Mesothelial cell of epicardium (in vitro differentiated cells): ENCODE results near the gene CTNNA1. TPM values are rescaled to one million over a fixed set of nuclear protein-coding genes. Genes with fewer than 3 reads are reported as not detected.

Source experiments
- DNase-seq, 2 experiments: peaks; one replicate each; pipeline ENCODE4 v3.0.0; 2021; ENCODE audit warnings: low spot score in 2 of 2; ENCODE audit not compliant: unreplicated experiment in 2 of 2
- H3K27ac Mint-ChIP-seq: 2 replicates; pipeline ENCODE4 v1.8.0; 2021; ENCODE audit warnings: mixed read lengths
- H3K27me3 Mint-ChIP-seq: 2 replicates; pipeline ENCODE4 v1.8.0; 2021; ENCODE audit warnings: low read depth, mixed read lengths
- H3K36me3 Mint-ChIP-seq: 2 replicates; pipeline ENCODE4 v1.8.0; 2021; ENCODE audit warnings: mixed read lengths
- H3K4me1 Mint-ChIP-seq: 2 replicates; pipeline ENCODE4 v1.8.0; 2021; ENCODE audit warnings: mixed read lengths
- H3K4me3 Mint-ChIP-seq: 2 replicates; pipeline ENCODE4 v1.8.0; 2021; ENCODE audit warnings: mild to moderate bottlenecking, moderate library complexity, mixed read lengths
- H3K9me3 Mint-ChIP-seq: 2 replicates; pipeline ENCODE4 v1.8.0; 2021; ENCODE audit warnings: mixed read lengths
- CTCF ChIP-seq: fragments of 200-600 bp; sonication (generic); IDR thresholded peaks from one replicate; pipeline ENCODE4 v1.5.0; 2021; ENCODE audit warnings: antibody characterized with exemption; ENCODE audit not compliant: unreplicated experiment
- total RNA-seq: library from RNA; stranded (reverse); gene quantifications from 3 replicates; pipeline ENCODE4 v1.2.1, GENCODE V29; 2021

Gene CTNNA1
- total RNA-seq, 1 donor from 2014 or later: 427 TPM

- Mint-ChIP-seq H3K36me3 (peaks cover 40% of the 10 kb centered on the region), H3K9me3 (peaks cover 7% of the 10 kb centered on the region), H3K27me3 (no peaks in the 10 kb centered on the region), H3K4me1 (no peaks in the 10 kb centered on the region), H3K27ac (peak overlapping the region; percentile 6), H3K4me3 (no peak overlapping the region)
- no peak for DNase-seq
- TF ChIP-seq CTCF: no peak
These were observed 183.2 kb downstream of the CTNNA1 start for GRCh38 chr5:138936225-138936967.

GRCh38 chr5:138936968-138937345, 183.7 kb downstream of the CTNNA1 start:
- no peak overlapping the region for H3K27ac Mint-ChIP-seq
- DNase-seq: no peak
- H3K36me3 Mint-ChIP-seq: peaks cover 39% of the 10 kb centered on the region
- peaks cover 7% of the 10 kb centered on the region for H3K9me3 Mint-ChIP-seq
- no peaks in the 10 kb centered on the region for H3K27me3 Mint-ChIP-seq
- H3K4me3 Mint-ChIP-seq: no peak overlapping the region
- TF ChIP-seq CTCF: no peak
- no peaks in the 10 kb centered on the region for H3K4me1 Mint-ChIP-seq

GRCh38 chr5:138937392-138938387, 184.5 kb downstream of the CTNNA1 start:
- peaks cover 7% of the 10 kb centered on the region for H3K9me3 Mint-ChIP-seq
- no peaks in the 10 kb centered on the region for H3K27me3 Mint-ChIP-seq
- H3K27ac Mint-ChIP-seq: peak overlapping the region; percentile 66
- no peak overlapping the region for H3K4me3 Mint-ChIP-seq
- TF ChIP-seq CTCF: no peak
- H3K36me3 Mint-ChIP-seq: peaks cover 32% of the 10 kb centered on the region
- DNase-seq: no peak
- H3K4me1 Mint-ChIP-seq: no peaks in the 10 kb centered on the region

GRCh38 chr5:138938526-138938925, 185.3 kb downstream of the CTNNA1 start:
- peaks cover 7% of the 10 kb centered on the region for H3K9me3 Mint-ChIP-seq
- DNase-seq: no peak
- H3K36me3 Mint-ChIP-seq: peaks cover 25% of the 10 kb centered on the region
- no peak overlapping the region for H3K4me3 Mint-ChIP-seq
- H3K27me3 Mint-ChIP-seq: no peaks in the 10 kb centered on the region
- H3K27ac Mint-ChIP-seq: peak overlapping the region; percentile 66
- no peak for TF ChIP-seq CTCF
- no peaks in the 10 kb centered on the region for H3K4me1 Mint-ChIP-seq

- Mint-ChIP-seq H3K27ac (no peak overlapping the region), H3K4me1 (peaks cover 7% of the 10 kb centered on the region), H3K27me3 (no peaks in the 10 kb centered on the region), H3K4me3 (no peak overlapping the region), H3K9me3 (peaks cover 7% of the 10 kb centered on the region), H3K36me3 (peaks cover 18% of the 10 kb centered on the region)
- DNase-seq: no peak
- TF ChIP-seq CTCF: no peak
These were observed 188.8 kb downstream of the CTNNA1 start for GRCh38 chr5:138942066-138942465.
